Right atrium auricular region (tissue), 2 donors: Measurements from ENCODE around the gene ASPN. TPM values are rescaled to one million over a fixed set of nuclear protein-coding genes. Genes with fewer than 3 reads are reported as not detected.
A peak's percentile ranks its signal among the peaks of the same experiment; 100 is the strongest.

Experiments
- DNase-seq: peaks from one replicate; pipeline ENCODE4 v3.0.0-alpha.2; 2019; ENCODE audit warnings: low spot score
- H3K27ac ChIP-seq, 2 donors: fragments of 200-600 bp; sonication (generic); 1 replicate in 1 of 2; 2 replicates in 1 of 2; pipeline ENCODE4 v1.5.1; 2016 to 2019
- H3K27me3 ChIP-seq, 2 donors: fragments of 200-600 bp; sonication (generic); one replicate each; pipeline versions ENCODE4 v1.5.1 to v1.6.0; 2017 to 2019
- H3K36me3 ChIP-seq: fragments of 200-600 bp; sonication (generic); one replicate; pipeline ENCODE4 v1.5.1; 2016
- H3K4me1 ChIP-seq, 2 donors: fragments of 200-600 bp; sonication (generic); one replicate each; pipeline versions ENCODE4 v1.5.1 to v1.6.0; 2017 to 2019
- H3K4me3 ChIP-seq, 2 donors: fragments of 200-600 bp; sonication (generic); 1 replicate in 1 of 2; 2 replicates in 1 of 2; pipeline ENCODE4 v1.5.1; 2017 to 2019; ENCODE audit warnings: mild to moderate bottlenecking in 1 of 2, moderate library complexity in 1 of 2
- H3K9me3 ChIP-seq, 2 donors: fragments of 200-600 bp; sonication (generic); one replicate each; pipeline ENCODE4 v1.5.1; 2019
- CTCF ChIP-seq, 2 donors: fragments of 200-600 bp; sonication (generic); IDR thresholded peaks; one replicate each; pipeline ENCODE4 v1.5.1; 2019; ENCODE audit warnings: antibody characterized with exemption in 2 of 2
- total RNA-seq, 2 donors: library from RNA; depleted of rRNA; stranded (reverse); fragments of >200 nt; gene quantifications; one replicate each; pipeline ENCODE4 v1.1.0, GENCODE V29; 2016

Gene ASPN
- total RNA-seq, 2 donors from 2014 or later: 3.9 to 29.0 TPM

GRCh38 chr9:92480986-92481633 lies 1.2 kb downstream of the ASPN start:
- peak overlapping the region in 1 of 2 donors; percentile 20 for H3K4me3 ChIP-seq
- peaks cover 0 to 25% of the 10 kb centered on the region in 2 donors for H3K4me1 ChIP-seq
- no peaks in the 10 kb centered on the region for H3K9me3 ChIP-seq
- no peaks in the 10 kb centered on the region for H3K27me3 ChIP-seq
- no peak for DNase-seq
- no peaks in the 10 kb centered on the region for H3K36me3 ChIP-seq
- no peak for TF ChIP-seq CTCF (IDR thresholded peaks at IDR 0.05)
- H3K27ac ChIP-seq: peak overlapping the region; percentile 58 to 69

- TF ChIP-seq CTCF (IDR thresholded peaks at IDR 0.05): no peak
- no peaks in the 10 kb centered on the region for H3K36me3 ChIP-seq
- peaks cover 0 to 25% of the 10 kb centered on the region in 2 donors for H3K4me1 ChIP-seq
- peak overlapping the region; percentile 58 to 69 for H3K27ac ChIP-seq
- DNase-seq: no peak
- no peaks in the 10 kb centered on the region for H3K27me3 ChIP-seq
- H3K9me3 ChIP-seq: no peaks in the 10 kb centered on the region
- H3K4me3 ChIP-seq: peak overlapping the region in 1 of 2 donors; percentile 20
These were observed 2.0 kb downstream of the ASPN start for GRCh38 chr9:92480291-92480771.

- Histone ChIP-seq H3K27me3 (no peaks in the 10 kb centered on the region), H3K36me3 (no peaks in the 10 kb centered on the region), H3K27ac (peak overlapping the region; percentile 6 to 58), H3K9me3 (no peaks in the 10 kb centered on the region), H3K4me3 (no peak overlapping the region), H3K4me1 (peaks cover 0 to 25% of the 10 kb centered on the region in 2 donors)
- TF ChIP-seq CTCF (IDR thresholded peaks at IDR 0.05): no peak
- DNase-seq: no peak
These were observed 3.0 kb downstream of the ASPN start for GRCh38 chr9:92479346-92479745.

- Histone ChIP-seq H3K36me3 (no peaks in the 10 kb centered on the region), H3K27me3 (no peaks in the 10 kb centered on the region), H3K4me3 (no peak overlapping the region), H3K27ac (peak overlapping the region; percentile 6 to 58), H3K4me1 (peaks cover 0 to 25% of the 10 kb centered on the region in 2 donors), H3K9me3 (no peaks in the 10 kb centered on the region)
- TF ChIP-seq CTCF (IDR thresholded peaks at IDR 0.05): no peak
- no peak for DNase-seq
These were observed 3.5 kb downstream of the ASPN start for GRCh38 chr9:92478783-92479182.

- DNase-seq: no peak
- no peaks in the 10 kb centered on the region for H3K36me3 ChIP-seq
- H3K4me1 ChIP-seq: peaks cover 0 to 25% of the 10 kb centered on the region in 2 donors
- H3K27me3 ChIP-seq: no peaks in the 10 kb centered on the region
- H3K9me3 ChIP-seq: no peaks in the 10 kb centered on the region
- H3K27ac ChIP-seq: no peak overlapping the region
- TF ChIP-seq CTCF (IDR thresholded peaks at IDR 0.05): no peak
- H3K4me3 ChIP-seq: no peak overlapping the region
These were observed 5.3 kb downstream of the ASPN start for GRCh38 chr9:92476962-92477361.

- Histone ChIP-seq H3K27me3 (no peaks in the 10 kb centered on the region), H3K36me3 (no peaks in the 10 kb centered on the region), H3K4me3 (no peak overlapping the region), H3K9me3 (no peaks in the 10 kb centered on the region), H3K27ac (no peak overlapping the region), H3K4me1 (peaks cover 0 to 9% of the 10 kb centered on the region in 2 donors)
- TF ChIP-seq CTCF (IDR thresholded peaks at IDR 0.05): no peak
- no peak for DNase-seq
These were observed 7.7 kb downstream of the ASPN start for GRCh38 chr9:92474587-92474986.
